Type B pancreatic cell (in vitro differentiated cells): ENCODE measurements around the gene TAF1D. TPM values are rescaled to one million over a fixed set of nuclear protein-coding genes. Genes with fewer than 3 reads are reported as not detected.
"Not testable (repeated sequence)": the region's sequence is repeated elsewhere in the genome, so short reads cannot be mapped to it uniquely, and the experiment has no call there.

Experiments used
- DNase-seq: peaks from one replicate; pipeline ENCODE4 v3.0.0; 2021; ENCODE audit warnings: mixed read lengths; ENCODE audit not compliant: unreplicated experiment; ENCODE audit errors: extremely low spot score
- H3K27ac Mint-ChIP-seq: 2 replicates; pipeline ENCODE4 v1.8.0; 2021; ENCODE audit warnings: mild to moderate bottlenecking, mixed read lengths
- H3K27me3 Mint-ChIP-seq: 2 replicates; pipeline ENCODE4 v1.8.0; 2021; ENCODE audit warnings: mixed read lengths
- H3K36me3 Mint-ChIP-seq: 2 replicates; pipeline ENCODE4 v1.8.0; 2021; ENCODE audit warnings: mixed read lengths
- H3K4me1 Mint-ChIP-seq: one replicate; pipeline ENCODE4 v1.8.0; 2021; ENCODE audit warnings: mixed read lengths; ENCODE audit not compliant: unreplicated experiment
- H3K4me3 Mint-ChIP-seq: 2 replicates; pipeline ENCODE4 v1.8.0; 2021; ENCODE audit warnings: mild to moderate bottlenecking, mixed read lengths
- H3K9me3 Mint-ChIP-seq: 2 replicates; pipeline ENCODE4 v1.8.0; 2021; ENCODE audit warnings: mixed read lengths
- CTCF ChIP-seq: fragments of 200-600 bp; sonication (generic); conservative IDR thresholded peaks from 2 replicates; pipeline ENCODE4 v1.5.0; 2021; ENCODE audit warnings: antibody characterized with exemption, mild to moderate bottlenecking
- total RNA-seq: library from RNA; stranded (reverse); gene quantifications from 2 replicates; pipeline ENCODE4 v1.2.1, GENCODE V29; 2021; ENCODE audit warnings: low replicate concordance

Gene TAF1D
- total RNA-seq, 1 donor from 2014 or later: 143 TPM

GRCh38 chr11:93745005-93745755, 3.9 kb upstream of the TAF1D start:
- Mint-ChIP-seq H3K4me3 (peak overlapping the region; percentile 73), H3K4me1 (peaks cover 12% of the 10 kb centered on the region), H3K27ac (peak overlapping the region; percentile 55)
- peak; percentile 14 for TF ChIP-seq CTCF
- H3K36me3 Mint-ChIP-seq, H3K9me3 Mint-ChIP-seq, DNase-seq, H3K27me3 Mint-ChIP-seq: not testable (repeated sequence)

DNA sequence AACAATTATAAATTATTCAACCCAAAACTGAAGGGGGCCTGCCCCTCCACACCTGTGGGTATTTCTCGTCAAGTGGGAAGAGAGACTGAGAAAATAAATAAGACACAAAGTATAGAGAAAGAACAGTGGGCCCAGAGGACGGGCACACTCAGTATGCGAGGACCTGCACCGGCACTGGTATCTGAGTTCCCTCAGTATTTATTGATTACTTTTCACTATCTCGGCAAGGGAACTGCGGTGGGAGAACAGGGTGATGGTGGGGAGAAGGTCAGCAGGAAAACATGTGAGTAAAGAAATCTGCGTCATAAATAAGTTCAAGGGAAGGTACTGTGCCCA, 3.3 kb upstream of the TAF1D start:
- Mint-ChIP-seq H3K36me3 (peaks cover 5% of the 10 kb centered on the region), H3K9me3 (no peaks in the 10 kb centered on the region), H3K4me3 (peak overlapping the region; percentile 73), H3K27ac (peak overlapping the region; percentile 55), H3K4me1 (peaks cover 15% of the 10 kb centered on the region), H3K27me3 (no peaks in the 10 kb centered on the region)
- DNase-seq: no peak
- no peak for TF ChIP-seq CTCF

GRCh38 chr11:93743291-93743690, 2.0 kb upstream of the TAF1D start:
- H3K27ac Mint-ChIP-seq: peak overlapping the region; percentile 27

GRCh38 chr11:93741882-93742226, 559 bp upstream of the TAF1D start:
- H3K4me3 Mint-ChIP-seq: peak overlapping the region; percentile 100
- TF ChIP-seq CTCF: no peak
- DNase-seq: no peak
- peaks cover 40% of the 10 kb centered on the region for H3K4me1 Mint-ChIP-seq
- no peaks in the 10 kb centered on the region for H3K27me3 Mint-ChIP-seq
- H3K9me3 Mint-ChIP-seq: no peaks in the 10 kb centered on the region
- H3K36me3 Mint-ChIP-seq: peaks cover 32% of the 10 kb centered on the region
- H3K27ac Mint-ChIP-seq: peak overlapping the region; percentile 99

More at GRCh38 chr11:93743291-93743690, 2.0 kb upstream of the TAF1D start:
- Mint-ChIP-seq H3K9me3 (no peaks in the 10 kb centered on the region), H3K36me3 (peaks cover 19% of the 10 kb centered on the region), H3K27me3 (no peaks in the 10 kb centered on the region), H3K4me1 (peaks cover 28% of the 10 kb centered on the region), H3K4me3 (peak overlapping the region; percentile 70)
- no peak for TF ChIP-seq CTCF
- no peak for DNase-seq

DNA sequence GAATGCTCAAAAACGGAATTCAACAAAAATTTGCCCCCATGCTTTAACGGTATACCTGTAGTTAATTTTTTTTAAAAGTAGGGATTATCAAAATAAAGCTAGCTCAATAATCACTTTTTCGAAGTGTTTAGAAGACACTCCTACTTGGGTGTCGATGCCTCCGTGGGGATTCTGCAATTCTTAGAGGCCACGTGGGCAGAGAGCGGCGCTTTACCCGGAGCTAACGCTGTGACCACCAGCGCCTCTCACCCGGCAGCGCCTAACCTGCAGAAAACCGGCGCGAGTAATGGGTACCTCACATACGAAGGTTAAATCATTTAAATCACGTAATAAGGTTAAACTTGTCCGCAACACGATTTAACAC, 583 bp downstream of the TAF1D start:
- Mint-ChIP-seq H3K36me3 (peaks cover 42% of the 10 kb centered on the region), H3K4me3 (peak overlapping the region; percentile 100), H3K9me3 (no peaks in the 10 kb centered on the region), H3K27me3 (no peaks in the 10 kb centered on the region), H3K4me1 (peaks cover 37% of the 10 kb centered on the region), H3K27ac (peak overlapping the region; percentile 99)
- no peak for TF ChIP-seq CTCF
- no peak for DNase-seq
